SK-N-SH (cell line): Measurements from ENCODE around the gene AXL. TPM values are rescaled to one million over a fixed set of nuclear protein-coding genes. Genes with fewer than 3 reads are reported as not detected.

Experiments used
- CTCF ChIA-PET: fragments of 300-600, 350-600 bp; formaldehyde crosslinking; extraction: SDS; loops from one replicate; lab custom pipeline; 2021; lab: Yijun Ruan, JAX
- POLR2A ChIA-PET: fragments of 350-600 bp; sonication (Branson Sonifier 250); formaldehyde crosslinking; extraction: SDS; loops from one replicate; lab custom pipeline; 2020; ENCODE audit warnings: antibody characterized with exemption, inconsistent platforms; lab: Yijun Ruan, JAX
- DNase-seq: peaks from one replicate; pipeline ENCODE4 v3.0.0; 2012
- H2AFZ ChIP-seq: fragments of 200-600 bp; sonication (generic); 2 replicates; pipeline ENCODE4 v1.8.1; 2016; ENCODE audit warnings: antibody characterized with exemption, mild to moderate bottlenecking, low read depth
- H3F3A ChIP-seq: fragments of 200-600 bp; sonication (generic); replicated peaks from 2 replicates; pipeline ENCODE3; 2016; ENCODE audit warnings: antibody characterized with exemption, mild to moderate bottlenecking; ENCODE audit not compliant: insufficient read depth
- H3K27ac ChIP-seq, 2 experiments: fragments of 200-500 bp in 1 of 2; fragments of 200-600 bp in 1 of 2; sonication (Bioruptor generic) in 1 of 2; sonication (generic), shearing (Covaris generic) in 1 of 2; 2 replicates each; pipeline versions ENCODE4 v1.5.1 to v1.6.1; 2014 to 2016; ENCODE audit warnings: low read depth in 2 of 2, inconsistent platforms in 1 of 2, low read length in 1 of 2, mild to moderate bottlenecking in 1 of 2, mixed read lengths in 1 of 2
- H3K27me3 ChIP-seq: fragments of 200-600 bp; sonication (generic), shearing (Covaris generic); 2 replicates; pipeline ENCODE4 v1.6.1; 2016; ENCODE audit warnings: mixed run types; ENCODE audit not compliant: insufficient read depth
- H3K36me3 ChIP-seq, 2 experiments: fragments of 200-500 bp in 1 of 2; fragments of 200-600 bp in 1 of 2; sonication (Bioruptor generic) in 1 of 2; sonication (generic) in 1 of 2; replicated peaks in 1 of 2; 2 replicates each; pipeline versions ENCODE3 to v1.5.1; 2014 to 2016; ENCODE audit warnings: low read length in 1 of 2, mild to moderate bottlenecking in 1 of 2; ENCODE audit not compliant: insufficient read depth in 2 of 2, control insufficient read depth in 1 of 2
- H3K4me1 ChIP-seq, 2 experiments: fragments of 200-500 bp in 1 of 2; fragments of 200-600 bp in 1 of 2; sonication (Bioruptor generic) in 1 of 2; sonication (generic), shearing (Covaris generic) in 1 of 2; 2 replicates each; pipeline versions ENCODE4 v1.5.1 to v1.6.1; 2014 to 2016; ENCODE audit warnings: low read depth in 1 of 2, low read length in 1 of 2, mixed run types in 1 of 2; ENCODE audit not compliant: insufficient read depth in 2 of 2, control insufficient read depth in 1 of 2
- H3K4me2 ChIP-seq: fragments of 200-600 bp; sonication (generic), shearing (Covaris generic); 2 replicates; pipeline ENCODE4 v1.6.1; 2017; ENCODE audit warnings: mixed run types
- H3K4me3 ChIP-seq, 2 experiments: fragments of 200-500 bp in 1 of 2; fragments of 200-600 bp in 1 of 2; sonication (Bioruptor generic) in 1 of 2; sonication (generic), shearing (Covaris generic) in 1 of 2; 2 replicates each; pipeline versions ENCODE4 v1.5.1 to v1.8.1; 2014 to 2016; ENCODE audit warnings: low read depth in 2 of 2, inconsistent platforms in 1 of 2, low read length in 1 of 2, mild to moderate bottlenecking in 1 of 2, mixed read lengths in 1 of 2, moderate library complexity in 1 of 2
- H3K79me2 ChIP-seq: fragments of 200-600 bp; sonication (generic); 2 replicates; pipeline ENCODE4 v1.8.1; 2017; ENCODE audit warnings: mild to moderate bottlenecking; ENCODE audit not compliant: insufficient read depth
- H3K9ac ChIP-seq: fragments of 200-600 bp; sonication (generic); 2 replicates; pipeline ENCODE4 v1.6.1; 2017; ENCODE audit warnings: mixed run types
- H3K9me2 ChIP-seq: fragments of 200-600 bp; sonication (generic); 2 replicates; pipeline ENCODE4 v1.6.1; 2017; ENCODE audit warnings: mixed run types
- H3K9me3 ChIP-seq: fragments of 200-600 bp; sonication (generic); 2 replicates; pipeline ENCODE4 v1.6.1; 2017; ENCODE audit warnings: mixed run types, mild to moderate bottlenecking, moderate library complexity
- H4K20me1 ChIP-seq: fragments of 200-600 bp; sonication (generic); 2 replicates; pipeline ENCODE4 v1.6.1; 2017; ENCODE audit warnings: mild to moderate bottlenecking, mixed run types; ENCODE audit not compliant: insufficient read depth
- CTCF ChIP-seq: fragments of 200-600 bp; sonication (generic); IDR thresholded peaks from 2 replicates; pipeline ENCODE4 v1.6.1; 2017; ENCODE audit warnings: antibody characterized with exemption, mild to moderate bottlenecking, moderate library complexity
- EP300 ChIP-seq, 2 experiments: IDR thresholded peaks; 2 replicates each; pipeline versions ENCODE4 v1.4.0 to v1.6.1; 2012; ENCODE audit warnings: borderline replicate concordance in 1 of 2, low read depth in 1 of 2, low read length in 1 of 2
- EZH2phosphoT487 ChIP-seq: fragments of 200-600 bp; sonication (generic); IDR thresholded peaks from 2 replicates; pipeline ENCODE4 v1.6.1; 2017; ENCODE audit warnings: low read depth, mixed run types, mild to moderate bottlenecking, antibody characterized with exemption, moderate library complexity, borderline replicate concordance
- FOSL2 ChIP-seq: IDR thresholded peaks from 2 replicates; pipeline ENCODE4 v1.4.0; 2012; ENCODE audit warnings: low read depth, mild to moderate bottlenecking, moderate library complexity, borderline replicate concordance
- FOXM1 ChIP-seq: IDR thresholded peaks from 2 replicates; pipeline ENCODE4 v1.4.0; 2012; ENCODE audit warnings: low read depth, mild to moderate bottlenecking
- JUND ChIP-seq: IDR thresholded peaks from 2 replicates; pipeline ENCODE4 v1.4.0; 2012
- MAX ChIP-seq: IDR thresholded peaks from 2 replicates; pipeline ENCODE4 v1.4.0; 2012; ENCODE audit warnings: low read depth
- NFIC ChIP-seq: IDR thresholded peaks from 2 replicates; pipeline ENCODE4 v1.4.0; 2012; ENCODE audit warnings: borderline replicate concordance
- PBX3 ChIP-seq: IDR thresholded peaks from 2 replicates; pipeline ENCODE4; 2012
- POLR2AphosphoS5 ChIP-seq: IDR thresholded peaks from 2 replicates; pipeline ENCODE4 v1.6.1; 2012; ENCODE audit warnings: low read depth, low read length
- RXRA ChIP-seq: IDR thresholded peaks from 2 replicates; pipeline ENCODE4 v1.4.0; 2012; ENCODE audit warnings: low read depth, mild to moderate bottlenecking, borderline replicate concordance
- SIN3A ChIP-seq: IDR thresholded peaks from 2 replicates; pipeline ENCODE4 v1.6.1; 2012; ENCODE audit warnings: low read depth, mild to moderate bottlenecking, low read length, moderate library complexity, borderline replicate concordance
- SMC3 ChIP-seq: IDR thresholded peaks from 2 replicates; pipeline ENCODE4 v1.6.1; 2012; ENCODE audit warnings: low read depth, low read length, improper control_type of control experiment
- TAF1 ChIP-seq: IDR thresholded peaks from 2 replicates; pipeline ENCODE4 v1.6.1; 2012; ENCODE audit warnings: low read depth, mild to moderate bottlenecking, low read length, moderate library complexity, borderline replicate concordance
- TCF12 ChIP-seq: IDR thresholded peaks from 2 replicates; pipeline ENCODE4 v1.4.0; 2012
- TEAD4 ChIP-seq: IDR thresholded peaks from 2 replicates; pipeline ENCODE4 v1.4.0; 2012; ENCODE audit warnings: mild to moderate bottlenecking, borderline replicate concordance; ENCODE audit not compliant: insufficient read depth
- YY1 ChIP-seq: IDR thresholded peaks from 2 replicates; pipeline ENCODE4 v1.4.0; 2012; ENCODE audit warnings: low read depth, mild to moderate bottlenecking
- ZBTB33 ChIP-seq: IDR thresholded peaks from 2 replicates; pipeline ENCODE4 v1.4.0; 2012; ENCODE audit warnings: low read depth, borderline replicate concordance
- WGBS: methylation state at CpG from one replicate; pipeline ENCODE4 v1.1.6; 2017; ENCODE audit warnings: low lambda C conversion rate; 5-methylcytosine and 5-hydroxymethylcytosine counted together
- polyA plus RNA-seq, 3 experiments: library from polyadenylated mRNA; depleted of rRNA; stranded (reverse); fragments of >200 nt; gene quantifications; 2 replicates each; pipeline ENCODE4 v1.2.3, GENCODE V29; 2012

Gene AXL
- polyA plus RNA-seq, 1 of the 3 experiments (the other 2 are of a cell fraction), result 82.6 TPM

- Histone ChIP-seq H3K79me2 (peaks cover 87% of the 10 kb centered on the region), H3K9me2 (no peaks in the 10 kb centered on the region), H3K4me2 (peak overlapping the region; percentile 87), H3K9ac (peak overlapping the region; percentile 63), H2AFZ (no peak overlapping the region), H3K9me3 (no peaks in the 10 kb centered on the region), H3K27ac (peak overlapping the region in 1 of 2 experiments; percentile 96; a peak in 2 of 4 replicates), H3K4me1 (peaks cover 0 to 30% of the 10 kb centered on the region in 2 experiments; a peak in 2 of 4 replicates), H3F3A (peaks cover 55% of the 10 kb centered on the region)
- CTCF ChIA-PET, result interaction anchor here (1.7 to 2.1 kb wide), 2 partner anchors 19 kb away, joined by 3 to 5 read pairs; no protein-coding TSS in a partner anchor
- no peak for DNase-seq
- no peak for TF ChIP-seq FOXM1
- TF ChIP-seq RXRA, result peak; percentile 85; the same call in 1 of the 2 replicates
- no peak for TF ChIP-seq EZH2phosphoT487
- TF ChIP-seq SIN3A, result peak; percentile 31; the same call in 1 of the 2 replicates
- peak; percentile 100 for TF ChIP-seq FOSL2
- peak; percentile 76 for TF ChIP-seq NFIC
- TF ChIP-seq PBX3, result peak; percentile 58
- peak; percentile 94 for TF ChIP-seq TCF12
- TF ChIP-seq POLR2AphosphoS5, result peak; percentile 80; the same call in 1 of the 2 replicates
- TF ChIP-seq CTCF, result no peak
- peak; percentile 98 for TF ChIP-seq MAX
- peak; percentile 97 for TF ChIP-seq JUND
- peak; percentile 99 for TF ChIP-seq TEAD4
- no peak for TF ChIP-seq SMC3
- peak in 1 of 2 experiments; percentile 97; a peak in 2 of 4 replicates for TF ChIP-seq EP300 (IDR thresholded peaks at IDR 0.05; ENCODE audit: borderline replicate concordance in 1 of 2, low read depth in 1 of 2, low read length in 1 of 2)
- TF ChIP-seq YY1, result 0 out of 2 replicates have a peak, but pooled peaks have one; percentile 14
- TF ChIP-seq TAF1, result peak; percentile 69
- TF ChIP-seq ZBTB33, result peak; percentile 77; the same call in 1 of the 2 replicates
- TF ChIP-seq, all 33 proteins: peak for 14
- H3K27me3 ChIP-seq, result no peaks in the 10 kb centered on the region
- H3K36me3 ChIP-seq, result peaks cover 0 to 32% of the 10 kb centered on the region in 2 experiments
- peak overlapping the region in 1 of 2 experiments; percentile 42; a peak in 2 of 4 replicates for H3K4me3 ChIP-seq
- POLR2A ChIA-PET, result no interaction called here
- H4K20me1 ChIP-seq, result no peaks in the 10 kb centered on the region
- WGBS, result 16% methylated on average over 8 of the region's 8 CpGs
Observed at GRCh38 chr19:41223431-41224234, 4.6 kb downstream of the AXL start.
